Measurements from ENCODE around the gene LRIG1. TPM values are rescaled to one million over a fixed set of nuclear protein-coding genes. Genes with fewer than 3 reads are reported as not detected.

Gene LRIG1
- total RNA-seq, 1 experiment from 2014 or later, result 5.3 TPM

DNA sequence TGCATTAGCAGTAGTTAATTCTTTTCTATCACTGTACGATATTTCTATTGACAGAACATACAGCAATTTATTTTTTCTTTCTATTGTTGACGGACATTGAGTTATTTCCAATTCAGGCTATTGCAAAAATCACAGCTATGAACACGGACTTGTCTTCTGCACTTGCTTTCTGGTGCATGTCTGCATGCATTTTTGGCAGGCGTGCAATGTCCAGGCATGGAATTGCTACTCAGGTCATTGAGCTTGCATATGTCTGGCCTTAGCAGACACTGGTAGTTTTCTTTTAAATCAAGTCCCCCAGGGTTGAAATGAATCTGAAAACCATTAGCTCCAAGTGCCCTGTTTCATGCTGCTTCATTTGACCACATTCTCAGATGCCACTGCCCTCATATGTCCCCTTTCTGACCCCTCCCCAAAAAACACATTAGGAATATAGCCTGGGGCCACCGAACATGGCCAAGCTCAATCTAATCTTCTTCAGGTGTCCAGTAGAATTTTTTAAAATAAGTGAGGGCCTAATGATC, 72.8 kb downstream of the LRIG1 start:
- Histone ChIP-seq H3K9me3 (ENCODE audit: control insufficient read depth, insufficient read depth, low read depth, low read length) (no peaks in the 10 kb centered on the region), H3K4me1 (ENCODE audit: control insufficient read depth, insufficient read depth, low read length) (no peaks in the 10 kb centered on the region), H3K27me3 (ENCODE audit: control insufficient read depth, insufficient read depth, low read length) (no peaks in the 10 kb centered on the region), H3K36me3 (ENCODE audit: control insufficient read depth, insufficient read depth, low read length) (no peaks in the 10 kb centered on the region), H3K4me3 (ENCODE audit: low read depth in 2 of 2, low read length in 2 of 2) (no peak overlapping the region), H3K27ac (ENCODE audit: low read length) (no peak overlapping the region)
- in situ Hi-C loops (cut with HindIII; ENCODE audit: low pct_unique_long_range_greater_than_20kb, low sequenced_read_pairs) (no loop called here), intact Hi-C loops (cut with micrococcal nuclease; ENCODE audit: unreplicated experiment) (no loop called here)
- POLR2A ChIA-PET, result no interaction called here
- no peak for ATAC-seq
- TF ChIP-seq TCF7L2 (IDR thresholded peaks at IDR 0.05; ENCODE audit: low read depth, low read length) (no peak), POLR2AphosphoS5 (IDR thresholded peaks at IDR 0.05; ENCODE audit: low read depth, low read length) (no peak)
- TF ChIP-seq, protein P1, sequence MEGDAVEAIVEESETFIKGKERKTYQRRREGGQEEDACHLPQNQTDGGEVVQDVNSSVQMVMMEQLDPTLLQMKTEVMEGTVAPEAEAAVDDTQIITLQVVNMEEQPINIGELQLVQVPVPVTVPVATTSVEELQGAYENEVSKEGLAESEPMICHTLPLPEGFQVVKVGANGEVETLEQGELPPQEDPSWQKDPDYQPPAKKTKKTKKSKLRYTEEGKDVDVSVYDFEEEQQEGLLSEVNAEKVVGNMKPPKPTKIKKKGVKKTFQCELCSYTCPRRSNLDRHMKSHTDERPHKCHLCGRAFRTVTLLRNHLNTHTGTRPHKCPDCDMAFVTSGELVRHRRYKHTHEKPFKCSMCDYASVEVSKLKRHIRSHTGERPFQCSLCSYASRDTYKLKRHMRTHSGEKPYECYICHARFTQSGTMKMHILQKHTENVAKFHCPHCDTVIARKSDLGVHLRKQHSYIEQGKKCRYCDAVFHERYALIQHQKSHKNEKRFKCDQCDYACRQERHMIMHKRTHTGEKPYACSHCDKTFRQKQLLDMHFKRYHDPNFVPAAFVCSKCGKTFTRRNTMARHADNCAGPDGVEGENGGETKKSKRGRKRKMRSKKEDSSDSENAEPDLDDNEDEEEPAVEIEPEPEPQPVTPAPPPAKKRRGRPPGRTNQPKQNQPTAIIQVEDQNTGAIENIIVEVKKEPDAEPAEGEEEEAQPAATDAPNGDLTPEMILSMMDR (IDR thresholded peaks at IDR 0.05), result no peak
- TF ChIP-seq, protein P2, sequence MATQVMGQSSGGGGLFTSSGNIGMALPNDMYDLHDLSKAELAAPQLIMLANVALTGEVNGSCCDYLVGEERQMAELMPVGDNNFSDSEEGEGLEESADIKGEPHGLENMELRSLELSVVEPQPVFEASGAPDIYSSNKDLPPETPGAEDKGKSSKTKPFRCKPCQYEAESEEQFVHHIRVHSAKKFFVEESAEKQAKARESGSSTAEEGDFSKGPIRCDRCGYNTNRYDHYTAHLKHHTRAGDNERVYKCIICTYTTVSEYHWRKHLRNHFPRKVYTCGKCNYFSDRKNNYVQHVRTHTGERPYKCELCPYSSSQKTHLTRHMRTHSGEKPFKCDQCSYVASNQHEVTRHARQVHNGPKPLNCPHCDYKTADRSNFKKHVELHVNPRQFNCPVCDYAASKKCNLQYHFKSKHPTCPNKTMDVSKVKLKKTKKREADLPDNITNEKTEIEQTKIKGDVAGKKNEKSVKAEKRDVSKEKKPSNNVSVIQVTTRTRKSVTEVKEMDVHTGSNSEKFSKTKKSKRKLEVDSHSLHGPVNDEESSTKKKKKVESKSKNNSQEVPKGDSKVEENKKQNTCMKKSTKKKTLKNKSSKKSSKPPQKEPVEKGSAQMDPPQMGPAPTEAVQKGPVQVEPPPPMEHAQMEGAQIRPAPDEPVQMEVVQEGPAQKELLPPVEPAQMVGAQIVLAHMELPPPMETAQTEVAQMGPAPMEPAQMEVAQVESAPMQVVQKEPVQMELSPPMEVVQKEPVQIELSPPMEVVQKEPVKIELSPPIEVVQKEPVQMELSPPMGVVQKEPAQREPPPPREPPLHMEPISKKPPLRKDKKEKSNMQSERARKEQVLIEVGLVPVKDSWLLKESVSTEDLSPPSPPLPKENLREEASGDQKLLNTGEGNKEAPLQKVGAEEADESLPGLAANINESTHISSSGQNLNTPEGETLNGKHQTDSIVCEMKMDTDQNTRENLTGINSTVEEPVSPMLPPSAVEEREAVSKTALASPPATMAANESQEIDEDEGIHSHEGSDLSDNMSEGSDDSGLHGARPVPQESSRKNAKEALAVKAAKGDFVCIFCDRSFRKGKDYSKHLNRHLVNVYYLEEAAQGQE (IDR thresholded peaks at IDR 0.05; ENCODE audit: insufficient read depth in 1 of 2, low read depth in 2 of 2, low read length in 1 of 2), result no peak
- no TSS peak for BruUV-seq (replicated peaks)
- CTCF ChIA-PET, result no interaction called here
- DNase-seq (ENCODE audit: low read depth, low spot score), result no peak

DNA sequence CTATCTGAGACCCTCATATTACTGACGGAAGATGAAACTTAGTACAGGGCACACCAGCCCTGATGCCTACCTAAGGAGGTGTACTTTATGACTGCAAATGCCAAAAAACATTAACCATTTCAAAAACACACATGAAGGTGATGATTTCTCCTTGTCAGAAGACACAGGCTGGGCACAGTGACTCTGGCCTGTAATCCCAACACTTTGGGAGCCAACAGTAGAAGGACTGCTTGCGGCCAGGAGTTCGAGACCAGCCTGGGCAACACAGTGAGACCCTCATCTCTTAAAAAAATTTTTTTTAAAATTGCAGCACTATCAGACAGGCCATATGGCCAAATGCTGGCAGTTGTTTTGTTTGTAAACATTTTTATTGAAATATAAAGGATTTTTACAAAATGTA, 73.5 kb downstream of the LRIG1 start:
- DNase-seq (ENCODE audit: low read depth, low spot score) (no peak), ATAC-seq (no peak)
- ChIA-PET POLR2A (no interaction called here), CTCF (no interaction called here)
- TF ChIP-seq SIN3A (IDR thresholded peaks at IDR 0.05; ENCODE audit: borderline replicate concordance, insufficient read depth, low read depth, low read length), result no peak
- Histone ChIP-seq H3K27ac (ENCODE audit: low read length) (no peak overlapping the region), H3K4me3 (ENCODE audit: low read depth in 2 of 2, low read length in 2 of 2) (no peak overlapping the region), H3K27me3 (ENCODE audit: control insufficient read depth, insufficient read depth, low read length) (no peaks in the 10 kb centered on the region), H3K4me1 (ENCODE audit: control insufficient read depth, insufficient read depth, low read length) (no peaks in the 10 kb centered on the region), H3K9me3 (ENCODE audit: control insufficient read depth, insufficient read depth, low read depth, low read length) (no peaks in the 10 kb centered on the region), H3K36me3 (ENCODE audit: control insufficient read depth, insufficient read depth, low read length) (no peaks in the 10 kb centered on the region)
- BruUV-seq (replicated peaks), result no TSS peak
- intact Hi-C loops (cut with micrococcal nuclease; ENCODE audit: unreplicated experiment), result no loop called here
- in situ Hi-C loops (cut with HindIII; ENCODE audit: low pct_unique_long_range_greater_than_20kb, low sequenced_read_pairs), result no loop called here

DNA sequence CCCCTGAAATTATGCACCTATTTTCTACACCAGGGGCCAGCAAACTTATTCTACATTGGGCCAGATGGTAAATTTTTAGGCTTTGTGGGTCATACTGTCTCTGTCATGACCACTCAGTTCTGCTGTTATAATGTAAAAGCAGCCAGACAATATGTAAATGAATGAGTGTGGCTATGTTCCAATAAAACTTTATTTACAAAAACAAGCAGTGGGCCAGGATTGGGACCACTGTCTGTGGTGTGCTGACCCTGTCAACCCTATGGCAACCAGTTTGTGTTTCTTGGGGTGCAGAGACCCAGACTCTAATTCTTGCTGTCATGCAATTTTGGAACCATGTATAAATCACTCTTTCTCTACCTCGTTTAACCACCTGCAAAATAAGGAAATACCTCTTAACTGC, 74.7 kb downstream of the LRIG1 start:
- H3K4me1 ChIP-seq (ENCODE audit: control insufficient read depth, insufficient read depth, low read length), result no peaks in the 10 kb centered on the region
- TF ChIP-seq, protein P1 (IDR thresholded peaks at IDR 0.05), result no peak
- TF ChIP-seq SIN3A (IDR thresholded peaks at IDR 0.05; ENCODE audit: borderline replicate concordance, insufficient read depth, low read depth, low read length) (no peak), TCF7L2 (IDR thresholded peaks at IDR 0.05; ENCODE audit: low read depth, low read length) (no peak), POLR2AphosphoS5 (IDR thresholded peaks at IDR 0.05; ENCODE audit: low read depth, low read length) (no peak)
- TF ChIP-seq, protein P2 (IDR thresholded peaks at IDR 0.05; ENCODE audit: insufficient read depth in 1 of 2, low read depth in 2 of 2, low read length in 1 of 2), result no peak
- ATAC-seq (no peak), DNase-seq (ENCODE audit: low read depth, low spot score) (no peak)
- no peaks in the 10 kb centered on the region for H3K27me3 ChIP-seq (ENCODE audit: control insufficient read depth, insufficient read depth, low read length)
- H3K36me3 ChIP-seq (ENCODE audit: control insufficient read depth, insufficient read depth, low read length), result no peaks in the 10 kb centered on the region
- no peak overlapping the region for H3K27ac ChIP-seq (ENCODE audit: low read length)
- CTCF ChIA-PET, result no interaction called here
- no TSS peak for BruUV-seq (replicated peaks)
- in situ Hi-C loops (cut with HindIII; ENCODE audit: low pct_unique_long_range_greater_than_20kb, low sequenced_read_pairs) (no loop called here), intact Hi-C loops (cut with micrococcal nuclease; ENCODE audit: unreplicated experiment) (no loop called here)
- POLR2A ChIA-PET, result no interaction called here
- H3K9me3 ChIP-seq (ENCODE audit: control insufficient read depth, insufficient read depth, low read depth, low read length), result no peaks in the 10 kb centered on the region
- no peak overlapping the region for H3K4me3 ChIP-seq (ENCODE audit: low read depth in 2 of 2, low read length in 2 of 2)

Measured in Panc1 (cell line).